IgD-negative memory B cell (primary cell): Measurements from ENCODE around the gene VNN1. TPM values are rescaled to one million over a fixed set of nuclear protein-coding genes. Genes with fewer than 3 reads are reported as not detected.

Source experiments
- H3K27ac Mint-ChIP-seq, 3 donors: one replicate each; pipeline ENCODE4 v1.8.0; 2020 to 2022; ENCODE audit warnings: mild to moderate bottlenecking in 3 of 3, mixed read lengths in 3 of 3, moderate library complexity in 1 of 3
- H3K27me3 Mint-ChIP-seq: one replicate; pipeline ENCODE4 v1.8.0; 2021; ENCODE audit warnings: mixed read lengths
- H3K36me3 Mint-ChIP-seq: one replicate; pipeline ENCODE4 v1.8.0; 2020; ENCODE audit warnings: mild to moderate bottlenecking, mixed read lengths
- H3K4me1 Mint-ChIP-seq, 3 donors: one replicate each; pipeline ENCODE4 v1.8.0; 2020 to 2022; ENCODE audit warnings: mixed read lengths in 3 of 3, mild to moderate bottlenecking in 1 of 3
- H3K4me3 Mint-ChIP-seq, 4 donors: one replicate each; pipeline ENCODE4 v1.8.0; 2020 to 2022; ENCODE audit warnings: mild to moderate bottlenecking in 4 of 4, mixed read lengths in 4 of 4, moderate library complexity in 3 of 4
- H3K9me3 Mint-ChIP-seq, 3 donors: one replicate each; pipeline ENCODE4 v1.8.0; 2020 to 2021; ENCODE audit warnings: mixed read lengths in 3 of 3, mild to moderate bottlenecking in 1 of 3
- polyA plus RNA-seq: library from polyadenylated mRNA; unstranded; fragments of 300-500 nt; fragmentation: Illumina TruSeq; gene quantifications from one replicate; pipeline ENCODE4 v1.2.3, GENCODE V29; 2021

VNN1 gene
- polyA plus RNA-seq, 1 donor from 2014 or later = not detected

DNA sequence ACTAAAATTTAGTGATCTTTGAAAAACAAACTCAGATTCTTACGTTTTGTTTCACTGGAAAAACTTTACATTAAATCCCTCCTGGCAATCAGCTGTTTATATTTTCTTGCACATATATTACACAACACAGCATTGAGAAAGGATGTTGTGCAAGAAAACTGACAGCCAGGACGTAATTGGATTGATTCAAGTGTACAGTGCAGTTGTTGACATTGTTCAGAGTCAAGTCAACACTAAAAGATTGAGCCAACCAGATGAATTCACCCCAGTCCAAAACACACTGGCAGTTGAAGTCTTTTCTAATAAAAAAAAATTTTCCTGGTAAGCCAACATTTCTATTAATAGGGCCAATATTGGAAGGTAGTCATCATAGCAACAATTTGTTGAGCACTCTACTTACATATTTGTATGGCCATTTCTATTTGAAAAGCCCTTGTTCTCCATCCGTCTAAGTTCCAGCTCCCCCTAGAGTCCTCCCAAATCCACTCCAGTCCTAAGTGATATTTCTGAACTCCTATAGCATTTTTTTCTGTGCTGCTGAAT is 20.9 kb upstream of the VNN1 start:
- Mint-ChIP-seq H3K9me3 (peaks cover 3 to 12% (median 7%) of the 10 kb centered on the region in 3 donors), H3K27ac (no peak overlapping the region)

DNA sequence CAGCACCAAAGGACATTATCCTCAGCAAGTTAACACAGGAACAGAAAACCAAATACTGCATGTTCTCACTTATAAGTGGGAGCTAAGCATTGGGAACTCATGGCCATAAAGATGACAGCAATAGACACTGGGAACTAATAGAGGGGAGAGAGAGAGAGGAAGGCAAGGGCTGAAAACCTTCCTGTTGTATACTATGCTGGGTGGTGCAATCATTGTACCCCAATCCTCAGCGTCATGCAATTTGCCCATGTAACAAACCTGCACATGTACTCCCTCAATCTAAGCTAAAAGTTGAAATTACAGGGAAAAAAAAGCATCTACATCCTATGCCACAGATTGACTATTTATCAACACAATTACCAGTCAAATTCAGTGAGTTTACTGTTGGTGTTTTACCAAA is 20.0 kb upstream of the VNN1 start:
- no peaks in the 10 kb centered on the region for H3K36me3 Mint-ChIP-seq
- no peak overlapping the region for H3K27ac Mint-ChIP-seq
- peaks cover 2 to 8% (median 3%) of the 10 kb centered on the region in 3 donors for H3K9me3 Mint-ChIP-seq
- H3K27me3 Mint-ChIP-seq = peaks cover 3% of the 10 kb centered on the region
- peaks cover 3 to 7% (median 5%) of the 10 kb centered on the region in 3 donors for H3K4me1 Mint-ChIP-seq
- H3K4me3 Mint-ChIP-seq = no peak overlapping the region

More for the DNA sequence above, 20.9 kb upstream of the VNN1 start:
- Mint-ChIP-seq H3K4me3 (no peak overlapping the region), H3K27me3 (peaks cover 3% of the 10 kb centered on the region), H3K4me1 (peaks cover 3 to 7% (median 5%) of the 10 kb centered on the region in 3 donors), H3K36me3 (no peaks in the 10 kb centered on the region)

DNA sequence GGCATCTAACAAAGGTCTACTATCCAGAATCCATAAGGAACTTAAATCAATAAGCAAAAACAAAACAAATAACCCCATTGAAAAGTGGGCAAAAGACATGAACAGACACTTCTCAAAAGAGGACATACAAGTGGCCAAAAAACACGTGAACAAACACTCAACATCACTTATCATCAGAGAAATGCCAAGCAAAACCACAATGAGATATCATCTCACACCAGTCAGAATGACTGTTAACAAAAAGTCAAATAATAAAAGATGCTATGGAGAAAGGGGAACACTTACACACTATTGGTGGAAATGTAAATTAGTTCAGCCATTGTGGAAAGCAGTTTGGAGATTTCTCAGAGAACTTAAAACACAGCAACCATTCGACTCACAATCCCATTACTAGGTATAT is 19.4 kb upstream of the VNN1 start:
- Mint-ChIP-seq H3K9me3 (peaks cover 0 to 3% (median 2%) of the 10 kb centered on the region in 3 donors), H3K4me1 (peaks cover 3 to 7% (median 5%) of the 10 kb centered on the region in 3 donors), H3K27me3 (peaks cover 3% of the 10 kb centered on the region), H3K27ac (peak overlapping the region in 1 of 3 donors; percentile 59), H3K36me3 (no peaks in the 10 kb centered on the region), H3K4me3 (no peak overlapping the region)

DNA sequence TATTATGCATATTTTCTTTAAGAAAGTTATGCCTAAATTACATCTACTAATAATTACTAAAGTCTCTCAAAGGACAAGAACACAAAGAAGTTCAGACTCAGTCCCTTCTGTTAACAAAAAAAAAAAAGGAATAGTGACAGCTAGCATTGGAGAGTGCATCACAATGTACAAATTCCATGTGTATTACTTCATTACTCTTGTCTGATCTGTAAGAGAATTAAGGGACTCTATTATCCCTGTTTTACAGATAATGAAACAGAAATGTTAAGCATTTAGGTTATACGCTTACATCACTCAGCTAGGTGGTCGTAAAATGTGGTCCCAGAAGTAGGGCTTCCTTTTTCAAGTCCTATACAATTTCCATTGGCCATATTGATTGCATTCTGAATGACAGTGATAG is 17.2 kb upstream of the VNN1 start:
- no peak overlapping the region for H3K4me3 Mint-ChIP-seq
- no peaks in the 10 kb centered on the region for H3K36me3 Mint-ChIP-seq
- H3K9me3 Mint-ChIP-seq = no peaks in the 10 kb centered on the region
- H3K27me3 Mint-ChIP-seq = no peaks in the 10 kb centered on the region
- H3K27ac Mint-ChIP-seq = no peak overlapping the region
- H3K4me1 Mint-ChIP-seq = peaks cover 3 to 4% (median 3%) of the 10 kb centered on the region in 3 donors

DNA sequence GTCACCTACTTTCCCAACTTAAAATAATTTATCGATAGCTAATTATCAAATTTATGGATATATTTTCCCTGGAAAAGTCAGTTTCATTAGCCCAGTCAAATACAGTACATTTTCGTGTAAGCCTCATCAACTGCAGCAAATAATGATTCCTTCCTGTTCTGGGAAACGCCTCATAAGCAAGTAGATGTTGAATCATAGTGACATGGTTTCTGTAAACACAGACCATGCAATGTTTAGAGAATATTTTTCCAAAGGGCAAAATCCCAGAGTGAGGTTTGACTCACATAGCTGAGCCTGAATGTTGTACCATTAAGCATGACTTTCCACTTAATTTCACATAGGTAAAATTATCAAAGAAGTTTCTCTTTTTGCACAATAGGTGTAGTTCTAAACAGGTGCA is 16.7 kb upstream of the VNN1 start:
- no peaks in the 10 kb centered on the region for H3K9me3 Mint-ChIP-seq
- no peak overlapping the region for H3K27ac Mint-ChIP-seq
- no peaks in the 10 kb centered on the region for H3K27me3 Mint-ChIP-seq
- H3K4me1 Mint-ChIP-seq = peaks cover 8 to 9% (median 8%) of the 10 kb centered on the region in 3 donors
- H3K36me3 Mint-ChIP-seq = no peaks in the 10 kb centered on the region
- H3K4me3 Mint-ChIP-seq = no peak overlapping the region

DNA sequence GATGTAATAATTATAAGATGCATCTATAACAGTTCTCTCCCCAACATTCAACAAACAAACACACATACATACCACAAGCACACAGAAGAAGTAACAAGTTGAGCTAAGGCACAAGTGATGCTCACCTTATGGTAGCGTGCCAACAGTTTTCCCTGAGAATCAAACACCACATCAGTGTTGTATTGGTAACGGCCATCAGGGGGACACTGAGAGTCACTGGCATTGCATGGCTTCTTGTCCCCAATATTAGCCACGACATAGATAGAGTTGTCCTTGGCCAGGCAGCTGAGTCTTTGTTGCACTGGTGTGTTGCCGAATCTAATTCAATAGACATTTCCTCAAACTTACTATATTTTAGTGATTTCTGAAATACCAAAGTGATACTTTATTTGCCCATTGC is 14.8 kb upstream of the VNN1 start:
- Mint-ChIP-seq H3K36me3 (no peaks in the 10 kb centered on the region), H3K9me3 (no peaks in the 10 kb centered on the region), H3K27me3 (no peaks in the 10 kb centered on the region), H3K27ac (no peak overlapping the region), H3K4me1 (peaks cover 9 to 11% (median 10%) of the 10 kb centered on the region in 3 donors), H3K4me3 (no peak overlapping the region)

DNA sequence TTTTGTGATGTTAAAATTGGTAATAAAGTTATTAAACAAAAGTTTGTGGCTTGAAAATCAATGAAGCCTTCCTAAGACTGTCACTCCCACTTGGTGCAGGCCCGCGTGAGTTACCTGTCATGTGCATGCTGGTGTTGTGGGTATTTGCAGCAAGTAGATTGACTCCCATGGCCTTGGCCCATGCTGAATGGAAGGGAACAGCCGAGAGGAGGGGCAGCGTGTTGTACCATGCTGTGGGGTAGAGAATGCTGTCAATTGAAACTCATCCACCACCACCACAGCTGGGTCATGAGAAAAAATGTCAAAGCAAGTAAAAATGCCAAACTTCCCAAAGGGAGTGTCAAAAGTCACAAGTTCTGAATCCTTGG is 12.7 kb upstream of the VNN1 start:
- no peak overlapping the region for H3K4me3 Mint-ChIP-seq
- H3K4me1 Mint-ChIP-seq = peaks cover 9 to 11% (median 10%) of the 10 kb centered on the region in 3 donors
- H3K9me3 Mint-ChIP-seq = no peaks in the 10 kb centered on the region
- no peak overlapping the region for H3K27ac Mint-ChIP-seq
- H3K27me3 Mint-ChIP-seq = no peaks in the 10 kb centered on the region
- H3K36me3 Mint-ChIP-seq = no peaks in the 10 kb centered on the region

DNA sequence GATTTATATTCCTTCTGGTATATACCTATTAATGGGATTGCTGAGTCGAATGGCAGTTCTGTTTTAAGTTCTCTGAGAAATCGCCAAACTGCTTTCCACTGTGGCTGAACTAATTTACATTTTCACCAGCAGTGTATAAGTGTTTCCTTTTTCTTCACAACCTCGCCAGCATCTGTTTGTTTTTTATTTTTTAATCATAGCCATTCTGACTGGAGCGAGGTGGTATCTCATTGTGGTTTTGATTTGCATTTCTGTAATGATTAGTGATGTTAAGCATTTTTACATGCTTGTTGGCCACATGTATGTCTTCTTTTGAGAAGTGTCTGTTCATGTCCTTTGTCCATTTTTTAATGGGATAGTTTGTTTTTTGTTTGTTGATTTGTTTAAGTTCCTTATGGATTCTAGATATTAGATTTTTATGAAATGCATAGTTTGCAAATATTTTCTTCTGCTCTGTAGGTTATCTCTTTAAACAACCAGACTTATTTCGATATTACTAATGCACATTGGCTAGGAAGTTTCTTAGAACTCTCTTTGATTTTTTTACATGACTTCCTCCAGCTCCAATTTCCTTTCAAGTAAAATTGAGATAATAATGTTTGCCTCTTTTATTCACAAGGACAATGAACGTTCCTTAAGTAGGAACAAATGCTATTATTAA is 12.2 kb upstream of the VNN1 start:
- Mint-ChIP-seq H3K27me3 (no peaks in the 10 kb centered on the region), H3K9me3 (no peaks in the 10 kb centered on the region), H3K36me3 (no peaks in the 10 kb centered on the region), H3K27ac (no peak overlapping the region), H3K4me3 (peak overlapping the region in 1 of 4 donors; percentile 28), H3K4me1 (peaks cover 9 to 11% (median 10%) of the 10 kb centered on the region in 3 donors)

DNA sequence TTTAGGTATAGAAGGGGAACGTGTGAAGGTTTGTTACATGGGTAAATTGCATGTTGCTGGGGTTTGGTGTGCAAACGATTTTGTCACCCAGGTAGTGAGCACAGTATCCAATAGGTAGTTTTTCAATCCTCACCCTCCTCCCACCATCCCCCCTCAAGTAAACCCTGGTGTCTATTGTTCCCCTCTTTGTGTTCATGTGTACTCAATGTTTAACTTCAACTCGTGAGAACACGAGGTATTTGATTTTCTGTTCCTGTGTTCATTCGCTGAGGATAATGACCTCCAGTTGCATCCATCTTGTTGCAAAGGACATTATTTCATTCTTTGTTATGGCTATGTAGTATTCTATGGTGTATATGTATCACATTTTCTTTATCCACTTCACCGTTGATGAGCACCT is 11.6 kb upstream of the VNN1 start:
- Mint-ChIP-seq H3K36me3 (no peaks in the 10 kb centered on the region), H3K27me3 (no peaks in the 10 kb centered on the region), H3K4me3 (no peak overlapping the region), H3K9me3 (no peaks in the 10 kb centered on the region), H3K27ac (no peak overlapping the region), H3K4me1 (peaks cover 9 to 11% (median 10%) of the 10 kb centered on the region in 3 donors)

DNA sequence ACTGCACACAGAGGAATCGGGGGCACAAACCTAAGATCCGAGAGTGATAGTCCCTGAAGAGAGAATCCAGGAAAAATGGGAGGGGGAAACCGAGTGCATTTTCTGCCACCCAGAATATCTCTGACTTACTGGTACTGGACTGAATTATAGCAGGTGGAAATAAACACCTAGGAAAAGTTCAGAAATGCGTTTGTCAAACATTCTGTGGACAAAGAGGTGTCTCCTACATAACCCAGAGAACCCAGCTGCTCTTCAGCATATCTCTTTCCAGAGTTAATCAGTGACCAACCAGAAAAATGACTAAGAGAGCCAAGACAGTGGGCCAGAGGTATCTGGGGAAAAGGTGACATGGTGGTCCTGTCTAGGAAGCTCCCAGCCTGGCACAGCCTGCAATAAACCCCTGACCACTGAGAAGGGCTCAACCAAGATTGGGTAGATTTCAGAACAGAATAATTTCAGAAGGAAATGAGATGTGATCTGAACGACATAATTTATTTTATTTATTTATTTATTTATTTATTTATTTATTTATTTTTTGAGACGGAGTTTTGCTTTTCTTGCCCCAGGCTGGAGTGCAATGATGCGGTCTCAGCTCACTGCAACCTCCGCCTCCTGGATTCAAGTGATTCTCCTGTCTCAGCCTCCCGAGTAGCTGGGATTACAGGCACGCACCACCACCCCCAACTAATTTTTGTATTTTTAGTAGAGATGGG is 6.0 kb upstream of the VNN1 start:
- H3K9me3 Mint-ChIP-seq = no peaks in the 10 kb centered on the region
- no peak overlapping the region for H3K27ac Mint-ChIP-seq
- H3K36me3 Mint-ChIP-seq = peaks cover 2% of the 10 kb centered on the region
- no peaks in the 10 kb centered on the region for H3K4me1 Mint-ChIP-seq
- no peak overlapping the region for H3K4me3 Mint-ChIP-seq
- peaks cover 2% of the 10 kb centered on the region for H3K27me3 Mint-ChIP-seq

DNA sequence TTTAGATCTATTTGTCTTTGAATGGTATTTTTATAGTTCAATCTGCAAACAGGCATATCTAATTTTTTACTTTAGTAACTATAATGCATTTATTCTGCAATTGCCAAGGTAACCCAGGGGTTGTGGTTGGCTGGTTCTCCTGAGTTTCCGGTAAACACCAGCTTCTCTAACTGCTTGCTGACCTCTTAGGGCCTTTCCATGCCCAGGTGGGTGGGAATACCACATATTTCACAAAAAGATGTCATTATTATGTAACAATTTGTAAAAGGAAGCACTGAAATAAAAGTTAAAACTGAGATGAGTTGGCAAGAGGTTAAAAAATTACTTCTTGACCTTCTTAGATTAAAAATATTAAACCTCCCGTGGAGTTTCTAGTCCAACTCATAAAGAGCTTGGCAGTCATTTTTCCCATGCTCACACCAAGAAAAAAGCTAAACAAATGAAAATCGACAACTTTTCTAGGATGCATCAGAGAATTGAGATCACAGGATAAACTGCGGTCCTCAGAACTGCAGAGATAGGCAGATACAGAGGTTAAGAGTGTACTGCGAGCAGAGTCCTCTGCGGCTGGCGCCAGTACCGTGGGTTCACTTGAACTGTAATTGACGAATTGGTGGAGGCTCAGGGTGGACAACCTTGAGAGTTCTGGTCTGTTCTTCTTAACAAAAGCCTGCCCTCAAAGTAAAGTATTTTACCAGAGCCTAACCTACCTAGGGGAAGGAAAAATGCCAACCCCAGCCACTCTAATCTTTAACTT is 2.2 kb upstream of the VNN1 start:
- no peaks in the 10 kb centered on the region for H3K9me3 Mint-ChIP-seq
- H3K27ac Mint-ChIP-seq = no peak overlapping the region
- H3K36me3 Mint-ChIP-seq = peaks cover 2% of the 10 kb centered on the region
- H3K4me1 Mint-ChIP-seq = peaks cover 3 to 7% (median 6%) of the 10 kb centered on the region in 3 donors
- H3K4me3 Mint-ChIP-seq = no peak overlapping the region
- peaks cover 3% of the 10 kb centered on the region for H3K27me3 Mint-ChIP-seq

DNA sequence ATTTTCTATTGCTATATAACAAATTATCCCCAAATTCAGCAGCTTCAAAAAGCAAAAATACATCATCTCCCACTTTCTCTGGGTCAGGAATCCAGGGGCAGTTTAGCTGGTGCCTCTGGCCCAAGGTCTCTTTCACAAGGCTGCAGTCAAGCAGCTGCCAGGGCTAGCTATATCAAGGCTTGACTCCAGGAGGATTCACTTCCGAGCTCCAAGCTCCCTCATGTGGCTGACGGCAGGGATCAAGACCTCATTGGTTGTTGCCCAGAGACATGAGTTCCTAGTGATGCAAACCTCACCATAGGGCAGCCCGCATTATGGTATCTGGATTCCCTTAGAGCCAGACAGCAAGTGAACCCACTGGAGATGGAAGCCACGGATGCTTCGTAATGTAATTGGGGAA is 1.3 kb upstream of the VNN1 start:
- H3K27ac Mint-ChIP-seq = no peak overlapping the region
- peaks cover 3 to 7% (median 6%) of the 10 kb centered on the region in 3 donors for H3K4me1 Mint-ChIP-seq
- H3K9me3 Mint-ChIP-seq = no peaks in the 10 kb centered on the region
- H3K27me3 Mint-ChIP-seq = peaks cover 3% of the 10 kb centered on the region
- H3K4me3 Mint-ChIP-seq = no peak overlapping the region
- peaks cover 2% of the 10 kb centered on the region for H3K36me3 Mint-ChIP-seq

DNA sequence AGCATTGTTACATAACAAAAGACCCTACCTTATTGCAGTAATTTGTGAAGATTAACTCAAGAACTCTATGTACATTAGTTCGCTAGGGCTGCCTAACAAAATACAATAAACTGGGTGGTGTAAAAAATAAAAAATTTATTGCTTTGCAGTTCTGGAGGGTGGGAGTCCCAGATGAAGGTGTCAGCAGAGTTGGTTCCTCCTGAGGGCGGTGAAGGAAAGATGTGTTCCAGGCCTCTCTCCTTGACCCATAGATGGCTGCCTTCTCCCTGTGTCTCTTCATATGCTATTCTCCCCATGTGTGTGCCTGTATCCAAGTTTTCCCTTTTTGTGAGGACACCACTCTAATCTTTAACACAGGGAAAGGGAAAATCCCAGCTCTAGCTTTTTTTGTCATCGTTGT is 305 bp upstream of the VNN1 start:
- H3K27ac Mint-ChIP-seq = no peak overlapping the region
- no peaks in the 10 kb centered on the region for H3K9me3 Mint-ChIP-seq
- peaks cover 3 to 7% (median 6%) of the 10 kb centered on the region in 3 donors for H3K4me1 Mint-ChIP-seq
- H3K36me3 Mint-ChIP-seq = peaks cover 2% of the 10 kb centered on the region
- peaks cover 3% of the 10 kb centered on the region for H3K27me3 Mint-ChIP-seq
- no peak overlapping the region for H3K4me3 Mint-ChIP-seq

DNA sequence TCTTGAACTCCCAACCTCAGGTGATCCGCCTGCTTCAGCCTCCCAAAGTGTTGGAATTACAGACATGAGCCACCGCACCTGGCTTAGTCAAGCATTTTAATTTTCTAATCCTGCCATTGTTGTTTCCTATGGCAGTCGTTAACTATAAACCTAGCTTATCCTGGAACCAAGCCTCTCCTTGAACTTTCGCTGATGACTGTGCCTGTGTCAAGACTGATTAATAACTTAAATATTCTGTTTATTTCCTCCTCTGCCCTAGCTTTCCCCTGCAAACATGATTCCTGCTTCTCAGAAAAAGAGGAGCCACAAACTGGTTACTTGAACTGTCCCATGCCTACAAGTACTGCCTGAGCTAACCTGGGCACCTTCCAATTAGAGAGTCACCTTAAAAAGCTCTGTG is 1.5 kb downstream of the VNN1 start:
- no peak overlapping the region for H3K4me3 Mint-ChIP-seq
- H3K36me3 Mint-ChIP-seq = peaks cover 2% of the 10 kb centered on the region
- H3K27me3 Mint-ChIP-seq = peaks cover 2% of the 10 kb centered on the region
- peaks cover 3 to 8% (median 6%) of the 10 kb centered on the region in 3 donors for H3K4me1 Mint-ChIP-seq
- no peak overlapping the region for H3K27ac Mint-ChIP-seq
- no peaks in the 10 kb centered on the region for H3K9me3 Mint-ChIP-seq

DNA sequence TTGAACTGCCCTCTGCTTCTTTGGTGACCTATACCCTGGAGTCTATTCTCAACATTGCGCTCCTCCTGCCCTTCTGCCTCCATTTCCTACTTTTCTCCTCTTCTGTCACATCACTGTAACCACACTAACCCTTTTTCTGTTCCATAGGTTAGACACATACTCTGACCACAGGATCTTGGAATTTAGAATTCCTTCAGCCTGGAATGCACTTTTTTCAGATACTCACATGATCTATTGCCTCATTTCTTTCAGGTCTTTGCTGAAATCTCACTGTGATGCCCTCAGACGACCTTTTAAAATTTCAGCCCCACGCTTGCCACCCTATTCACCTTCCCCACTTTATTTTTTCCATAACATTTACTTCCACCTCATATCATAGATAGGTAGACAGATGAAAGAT is 5.1 kb downstream of the VNN1 start:
- H3K4me3 Mint-ChIP-seq = no peak overlapping the region
- peaks cover 3 to 13% (median 5%) of the 10 kb centered on the region in 3 donors for H3K4me1 Mint-ChIP-seq
- no peaks in the 10 kb centered on the region for H3K27me3 Mint-ChIP-seq
- H3K9me3 Mint-ChIP-seq = peaks cover 0 to 18% (median 0%) of the 10 kb centered on the region in 3 donors
- peaks cover 3% of the 10 kb centered on the region for H3K36me3 Mint-ChIP-seq
- no peak overlapping the region for H3K27ac Mint-ChIP-seq
